Upper lobe of right lung (tissue), 1 donor: ENCODE results near the gene NDST3. TPM values are rescaled to one million over a fixed set of nuclear protein-coding genes. Genes with fewer than 3 reads are reported as not detected.

Source experiments
- ATAC-seq: fragments of 200-7000 bp; cut with Tn5 transposase; one replicate; pipeline ENCODE4 v1.9.1; 2020; ENCODE audit warnings: mild to moderate bottlenecking, moderate library complexity
- DNase-seq: peaks from one replicate; pipeline ENCODE4 v3.0.0-alpha.2; 2020
- H3K27ac ChIP-seq: fragments of 200-600 bp; one replicate; pipeline ENCODE4 v1.8.0; 2022
- H3K27me3 ChIP-seq: fragments of 200-600 bp; one replicate; pipeline ENCODE4 v1.8.0; 2022; ENCODE audit warnings: mild to moderate bottlenecking
- H3K36me3 ChIP-seq: fragments of 200-600 bp; one replicate; pipeline ENCODE4 v1.8.0; 2022
- H3K4me1 ChIP-seq: fragments of 200-600 bp; one replicate; pipeline ENCODE4 v1.8.0; 2022
- H3K4me3 ChIP-seq: fragments of 200-600 bp; one replicate; pipeline ENCODE4 v1.8.0; 2022; ENCODE audit warnings: mild to moderate bottlenecking
- H3K9me3 ChIP-seq: fragments of 200-600 bp; one replicate; pipeline ENCODE4 v1.8.0; 2022
- intact Hi-C: fragments of 100-400 bp; cut with DNase I; formaldehyde crosslinking; loops from one replicate; pipeline ENCODE4 v1.11.0; 2022
- total RNA-seq: library from RNA; stranded (reverse); fragmentation: NEBNext Ultra II Directional; extraction: Animal tissue kit (Norgen Biotek cat#: 25700); gene quantifications from one replicate; pipeline ENCODE4 v1.2.1, GENCODE V29; 2021
- TF ChIP-seq, protein P1 (sequence below): fragments of 200-600 bp; IDR thresholded peaks from one replicate; pipeline ENCODE4 v1.8.0; 2022; ENCODE audit warnings: antibody characterized with exemption
- donor health status: DM: no; HTN: yes; CAD: no; lungs with severe emphysema.

The NDST3 gene
- total RNA-seq, 1 donor from 2014 or later = not detected

DNA sequence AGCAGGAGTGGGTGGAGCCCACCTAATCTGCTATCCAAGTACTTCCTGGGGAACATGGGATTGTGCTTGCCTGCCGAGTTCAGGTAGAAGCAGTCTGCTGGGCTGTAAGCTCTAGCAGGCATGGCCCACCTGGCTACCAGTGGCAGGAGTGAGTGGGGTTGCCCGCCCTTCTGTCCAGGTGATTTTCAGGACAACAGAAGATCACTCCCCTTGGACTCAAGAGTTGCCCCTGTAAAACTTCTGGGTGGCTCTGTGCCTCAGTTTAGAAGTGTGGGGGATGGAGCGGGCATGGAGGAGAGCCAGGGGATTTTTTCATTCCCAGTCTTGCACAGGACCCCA lies 43.5 kb downstream of the NDST3 start:
- intact Hi-C loops = no loop called here
- Histone ChIP-seq H3K36me3 (no peaks in the 10 kb centered on the region), H3K27me3 (no peaks in the 10 kb centered on the region), H3K4me3 (no peak overlapping the region), H3K4me1 (no peaks in the 10 kb centered on the region), H3K9me3 (no peaks in the 10 kb centered on the region), H3K27ac (no peak overlapping the region)
- ATAC-seq = no peak
- TF ChIP-seq, protein P1, sequence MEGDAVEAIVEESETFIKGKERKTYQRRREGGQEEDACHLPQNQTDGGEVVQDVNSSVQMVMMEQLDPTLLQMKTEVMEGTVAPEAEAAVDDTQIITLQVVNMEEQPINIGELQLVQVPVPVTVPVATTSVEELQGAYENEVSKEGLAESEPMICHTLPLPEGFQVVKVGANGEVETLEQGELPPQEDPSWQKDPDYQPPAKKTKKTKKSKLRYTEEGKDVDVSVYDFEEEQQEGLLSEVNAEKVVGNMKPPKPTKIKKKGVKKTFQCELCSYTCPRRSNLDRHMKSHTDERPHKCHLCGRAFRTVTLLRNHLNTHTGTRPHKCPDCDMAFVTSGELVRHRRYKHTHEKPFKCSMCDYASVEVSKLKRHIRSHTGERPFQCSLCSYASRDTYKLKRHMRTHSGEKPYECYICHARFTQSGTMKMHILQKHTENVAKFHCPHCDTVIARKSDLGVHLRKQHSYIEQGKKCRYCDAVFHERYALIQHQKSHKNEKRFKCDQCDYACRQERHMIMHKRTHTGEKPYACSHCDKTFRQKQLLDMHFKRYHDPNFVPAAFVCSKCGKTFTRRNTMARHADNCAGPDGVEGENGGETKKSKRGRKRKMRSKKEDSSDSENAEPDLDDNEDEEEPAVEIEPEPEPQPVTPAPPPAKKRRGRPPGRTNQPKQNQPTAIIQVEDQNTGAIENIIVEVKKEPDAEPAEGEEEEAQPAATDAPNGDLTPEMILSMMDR = no peak
- peak; percentile 37 for DNase-seq

DNA sequence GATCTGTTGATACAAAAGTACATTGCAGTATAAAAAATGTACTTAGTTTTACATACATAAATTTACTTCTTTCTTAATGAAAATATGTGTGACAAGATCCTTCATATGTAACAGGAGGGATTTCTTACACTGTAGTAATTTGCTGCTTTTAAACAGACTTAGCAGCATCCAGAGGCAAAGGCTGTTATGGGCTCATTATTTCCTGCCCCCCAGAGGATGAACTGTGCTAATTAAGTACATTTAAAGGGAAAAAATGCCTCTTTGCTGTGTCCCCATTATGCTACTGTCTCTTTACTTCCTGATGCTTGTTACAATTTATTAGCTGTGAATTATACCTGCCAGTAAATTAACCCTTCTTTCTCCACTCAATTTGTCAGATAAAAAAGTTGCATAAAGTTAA lies 47.1 kb downstream of the NDST3 start:
- intact Hi-C loops = no loop called here
- TF ChIP-seq, protein P1 = no peak
- H3K36me3 ChIP-seq = no peaks in the 10 kb centered on the region
- no peaks in the 10 kb centered on the region for H3K27me3 ChIP-seq
- no peak overlapping the region for H3K4me3 ChIP-seq
- no peaks in the 10 kb centered on the region for H3K9me3 ChIP-seq
- DNase-seq (no peak), ATAC-seq (no peak)
- no peaks in the 10 kb centered on the region for H3K4me1 ChIP-seq
- H3K27ac ChIP-seq = no peak overlapping the region

DNA sequence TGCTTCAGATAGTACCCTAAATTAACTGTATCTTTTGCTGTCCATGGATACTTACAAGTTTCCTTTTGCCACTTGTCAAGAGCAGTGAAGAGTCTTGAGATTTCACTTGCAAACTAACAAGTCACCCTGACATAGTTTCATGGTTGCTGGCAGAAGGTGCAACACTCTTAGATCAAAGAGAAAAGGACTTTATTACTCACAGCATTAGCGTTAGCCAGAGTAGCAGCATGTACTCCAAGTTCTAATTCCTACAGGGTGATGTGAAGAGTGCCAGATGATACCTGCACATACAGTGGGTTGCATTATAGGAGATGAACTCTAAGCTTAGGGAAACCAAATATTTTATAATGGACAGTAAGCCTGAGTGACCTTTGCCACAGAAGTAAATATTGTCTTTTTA lies 47.9 kb downstream of the NDST3 start:
- Histone ChIP-seq H3K27me3 (no peaks in the 10 kb centered on the region), H3K4me1 (no peaks in the 10 kb centered on the region), H3K9me3 (no peaks in the 10 kb centered on the region), H3K4me3 (no peak overlapping the region), H3K27ac (no peak overlapping the region), H3K36me3 (no peaks in the 10 kb centered on the region)
- ATAC-seq = peak; percentile 57
- DNase-seq = no peak
- TF ChIP-seq, protein P1 = no peak
- intact Hi-C loops = no loop called here

DNA sequence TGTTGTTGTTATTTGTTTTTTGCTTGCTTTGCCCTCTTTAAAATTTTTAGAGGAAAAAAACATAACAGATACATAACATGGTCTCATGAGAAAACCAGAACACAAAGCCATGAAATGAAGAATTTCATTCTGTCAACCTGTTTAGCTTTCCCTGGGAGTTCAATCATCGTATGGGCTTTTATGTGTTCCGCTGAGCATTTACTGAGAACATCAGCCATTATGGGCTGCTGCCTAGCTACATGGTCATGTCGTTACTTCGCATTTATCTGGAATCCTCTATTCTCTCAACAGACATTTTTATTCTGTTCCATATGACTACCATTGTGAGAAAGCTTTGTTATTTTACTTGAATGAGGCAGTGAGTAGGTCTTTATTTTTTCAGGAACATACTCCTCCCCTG lies 51.4 kb downstream of the NDST3 start:
- H3K4me3 ChIP-seq = no peak overlapping the region
- H3K27ac ChIP-seq = no peak overlapping the region
- TF ChIP-seq, protein P1 = no peak
- H3K9me3 ChIP-seq = no peaks in the 10 kb centered on the region
- no peaks in the 10 kb centered on the region for H3K4me1 ChIP-seq
- H3K27me3 ChIP-seq = no peaks in the 10 kb centered on the region
- H3K36me3 ChIP-seq = no peaks in the 10 kb centered on the region
- intact Hi-C loops = no loop called here
- no peak for DNase-seq
- no peak for ATAC-seq

DNA sequence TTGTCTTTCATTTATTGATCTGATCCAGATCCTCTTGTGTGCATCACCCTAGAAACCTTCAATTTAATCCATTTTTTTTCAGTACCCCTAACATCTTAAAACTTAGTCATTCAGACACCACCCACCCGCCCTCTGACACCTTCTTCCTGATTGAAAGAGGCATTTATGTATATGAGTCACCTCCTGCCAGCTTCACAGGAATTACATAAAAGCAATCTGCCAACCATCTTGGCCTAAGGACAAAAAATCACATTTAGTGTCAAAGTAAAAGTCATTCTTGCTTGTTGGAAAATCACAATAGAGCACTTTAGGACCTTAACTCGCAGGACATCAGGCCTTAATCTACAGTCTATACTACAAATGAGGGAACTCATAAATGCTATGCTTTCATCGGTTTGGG lies 52.1 kb downstream of the NDST3 start:
- Histone ChIP-seq H3K4me3 (no peak overlapping the region), H3K27me3 (no peaks in the 10 kb centered on the region), H3K27ac (no peak overlapping the region), H3K4me1 (no peaks in the 10 kb centered on the region), H3K36me3 (no peaks in the 10 kb centered on the region), H3K9me3 (no peaks in the 10 kb centered on the region)
- intact Hi-C loops = no loop called here
- TF ChIP-seq, protein P1 = no peak
- DNase-seq (no peak), ATAC-seq (no peak)

DNA sequence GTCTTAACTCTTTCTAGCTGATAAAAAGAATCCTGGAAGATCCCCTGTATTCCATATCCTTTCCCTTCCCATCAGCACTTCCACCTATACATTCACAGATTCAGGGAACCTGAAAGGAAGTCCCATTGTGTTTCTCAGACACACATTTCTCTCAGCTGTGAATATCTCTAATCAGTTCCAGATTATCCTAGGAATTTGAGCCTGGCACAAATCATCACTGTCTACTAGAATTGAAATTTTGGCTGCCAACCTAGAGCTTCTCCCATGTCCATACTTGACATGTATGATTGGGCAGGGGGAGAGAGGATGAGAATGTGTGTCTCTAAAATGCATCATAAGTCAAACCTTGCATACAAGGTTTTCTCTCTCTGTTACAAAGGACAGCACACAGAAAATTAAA lies 53.1 kb downstream of the NDST3 start:
- no peak for DNase-seq
- Histone ChIP-seq H3K9me3 (no peaks in the 10 kb centered on the region), H3K27ac (no peak overlapping the region), H3K27me3 (no peaks in the 10 kb centered on the region), H3K4me1 (no peaks in the 10 kb centered on the region), H3K4me3 (no peak overlapping the region), H3K36me3 (no peaks in the 10 kb centered on the region)
- TF ChIP-seq, protein P1 = no peak
- intact Hi-C loops = no loop called here
- ATAC-seq = no peak
